ENCODE measurements around the gene SLC7A5.
"Not testable (repeated sequence)": the region's sequence is repeated elsewhere in the genome, so short reads cannot be mapped to it uniquely, and the experiment has no call there.

SLC7A5 gene

DNA sequence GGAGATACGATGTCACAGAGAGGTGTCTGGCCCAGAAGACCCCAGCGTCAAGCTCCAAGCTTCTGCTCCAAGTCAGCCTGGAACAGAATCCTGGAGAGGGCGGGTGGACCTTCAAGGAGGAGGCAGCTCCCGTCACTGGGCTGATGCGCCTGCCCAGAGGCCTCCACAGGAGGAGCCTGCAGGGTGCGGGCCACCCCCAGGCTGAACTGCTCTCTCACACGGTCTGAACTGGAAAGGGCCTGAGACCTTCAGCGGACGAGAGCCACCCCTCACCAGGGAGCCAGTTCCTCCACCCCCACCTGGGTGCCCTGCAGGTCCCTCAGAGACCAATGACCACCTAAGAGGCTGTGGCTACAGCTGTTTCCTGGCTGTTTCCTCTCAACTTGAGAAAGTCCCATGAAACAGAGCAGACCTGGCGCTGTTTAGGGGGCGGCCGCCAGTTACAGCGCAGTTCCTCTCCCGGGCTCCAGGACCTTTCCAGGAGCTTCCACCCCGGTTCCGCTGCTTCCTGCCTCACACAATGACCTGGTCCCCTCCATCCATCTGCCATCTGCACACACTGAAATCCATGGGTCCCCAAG, 67.5 kb downstream of the SLC7A5 start:
- H3K9me3 ChIP-seq (ENCODE audit: low read length): peaks cover 5% of the 10 kb centered on the region

GRCh38 chr16:87800497-87800896, 68.8 kb downstream of the SLC7A5 start:
- H2AFZ ChIP-seq (ENCODE audit: low read depth, low read length): no peak overlapping the region
- H3K9me3 ChIP-seq (ENCODE audit: low read length): peaks cover 5% of the 10 kb centered on the region
- no peak overlapping the region for H3K4me3 ChIP-seq (ENCODE audit: low read length)
- H3K4me1 ChIP-seq (ENCODE audit: insufficient read depth, low read length): no peaks in the 10 kb centered on the region
- H3K36me3 ChIP-seq (ENCODE audit: insufficient read depth, low read length): no peaks in the 10 kb centered on the region
- H3K27me3 ChIP-seq (ENCODE audit: insufficient read depth, low read length): peaks cover 3% of the 10 kb centered on the region

More for the DNA sequence above, 67.5 kb downstream of the SLC7A5 start:
- Histone ChIP-seq H3K4me1 (ENCODE audit: insufficient read depth, low read length) (peaks cover 9% of the 10 kb centered on the region), H3K36me3 (ENCODE audit: insufficient read depth, low read length) (no peaks in the 10 kb centered on the region), H3K27me3 (ENCODE audit: insufficient read depth, low read length) (peaks cover 3% of the 10 kb centered on the region), H2AFZ (ENCODE audit: low read depth, low read length) (no peak overlapping the region), H3K4me3 (ENCODE audit: low read length) (no peak overlapping the region)

DNA sequence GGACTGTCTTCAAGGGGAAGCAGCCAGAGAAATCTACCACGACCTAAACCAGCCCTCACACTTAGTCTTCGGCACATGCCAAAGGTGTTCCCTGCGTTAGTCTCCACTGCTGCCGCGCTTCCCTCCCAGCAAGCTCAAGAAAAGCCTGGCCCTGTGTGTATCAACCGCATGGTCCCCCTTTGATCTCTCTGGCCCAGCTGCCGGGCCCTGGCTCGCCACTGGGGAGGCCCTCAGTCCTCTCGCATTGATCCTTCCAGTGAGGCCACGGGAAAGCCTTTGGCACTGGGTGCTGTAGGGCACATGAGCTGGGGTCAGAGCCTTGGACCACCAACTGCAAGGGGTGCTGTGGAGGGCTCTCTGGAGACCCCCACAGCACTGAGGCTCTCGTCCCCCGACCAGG, 74.0 kb downstream of the SLC7A5 start:
- H2AFZ ChIP-seq (ENCODE audit: low read depth, low read length): no peak overlapping the region
- peaks cover 2% of the 10 kb centered on the region for H3K9me3 ChIP-seq (ENCODE audit: low read length)
- H3K36me3 ChIP-seq (ENCODE audit: insufficient read depth, low read length): no peaks in the 10 kb centered on the region
- no peaks in the 10 kb centered on the region for H3K27me3 ChIP-seq (ENCODE audit: insufficient read depth, low read length)
- no peak overlapping the region for H3K4me3 ChIP-seq (ENCODE audit: low read length)
- no peaks in the 10 kb centered on the region for H3K4me1 ChIP-seq (ENCODE audit: insufficient read depth, low read length)

- no peaks in the 10 kb centered on the region for H3K27me3 ChIP-seq (ENCODE audit: insufficient read depth, low read length)
- no peaks in the 10 kb centered on the region for H3K4me1 ChIP-seq (ENCODE audit: insufficient read depth, low read length)
- peaks cover 1% of the 10 kb centered on the region for H3K9me3 ChIP-seq (ENCODE audit: low read length)
- no peak overlapping the region for H3K4me3 ChIP-seq (ENCODE audit: low read length)
- no peaks in the 10 kb centered on the region for H3K36me3 ChIP-seq (ENCODE audit: insufficient read depth, low read length)
- H2AFZ ChIP-seq (ENCODE audit: low read depth, low read length): no peak overlapping the region
Observed at GRCh38 chr16:87794485-87795078, 74.7 kb downstream of the SLC7A5 start.

DNA sequence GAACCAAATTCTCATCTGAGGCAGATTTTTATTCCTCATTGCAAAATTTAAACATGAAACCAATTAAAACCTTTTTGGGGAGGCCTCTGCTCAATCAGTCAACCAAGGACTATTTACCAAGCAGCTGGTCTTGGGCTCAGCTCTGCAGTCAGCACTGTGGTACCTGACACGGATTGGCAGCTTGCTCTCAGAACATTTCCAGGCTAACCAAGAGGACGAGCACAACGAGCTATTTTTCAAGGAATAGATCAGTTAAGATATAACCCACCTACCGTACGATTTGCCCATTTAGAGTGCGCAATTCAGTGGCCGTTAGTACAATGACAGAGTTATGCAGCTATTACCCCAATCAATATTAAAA, 77.1 kb downstream of the SLC7A5 start:
- Histone ChIP-seq H3K9me3 (ENCODE audit: low read length) (no peaks in the 10 kb centered on the region), H3K4me3 (ENCODE audit: low read length) (no peak overlapping the region), H3K27me3 (ENCODE audit: insufficient read depth, low read length) (no peaks in the 10 kb centered on the region), H3K36me3 (ENCODE audit: insufficient read depth, low read length) (no peaks in the 10 kb centered on the region), H3K4me1 (ENCODE audit: insufficient read depth, low read length) (no peaks in the 10 kb centered on the region), H2AFZ (ENCODE audit: low read depth, low read length) (no peak overlapping the region)

DNA sequence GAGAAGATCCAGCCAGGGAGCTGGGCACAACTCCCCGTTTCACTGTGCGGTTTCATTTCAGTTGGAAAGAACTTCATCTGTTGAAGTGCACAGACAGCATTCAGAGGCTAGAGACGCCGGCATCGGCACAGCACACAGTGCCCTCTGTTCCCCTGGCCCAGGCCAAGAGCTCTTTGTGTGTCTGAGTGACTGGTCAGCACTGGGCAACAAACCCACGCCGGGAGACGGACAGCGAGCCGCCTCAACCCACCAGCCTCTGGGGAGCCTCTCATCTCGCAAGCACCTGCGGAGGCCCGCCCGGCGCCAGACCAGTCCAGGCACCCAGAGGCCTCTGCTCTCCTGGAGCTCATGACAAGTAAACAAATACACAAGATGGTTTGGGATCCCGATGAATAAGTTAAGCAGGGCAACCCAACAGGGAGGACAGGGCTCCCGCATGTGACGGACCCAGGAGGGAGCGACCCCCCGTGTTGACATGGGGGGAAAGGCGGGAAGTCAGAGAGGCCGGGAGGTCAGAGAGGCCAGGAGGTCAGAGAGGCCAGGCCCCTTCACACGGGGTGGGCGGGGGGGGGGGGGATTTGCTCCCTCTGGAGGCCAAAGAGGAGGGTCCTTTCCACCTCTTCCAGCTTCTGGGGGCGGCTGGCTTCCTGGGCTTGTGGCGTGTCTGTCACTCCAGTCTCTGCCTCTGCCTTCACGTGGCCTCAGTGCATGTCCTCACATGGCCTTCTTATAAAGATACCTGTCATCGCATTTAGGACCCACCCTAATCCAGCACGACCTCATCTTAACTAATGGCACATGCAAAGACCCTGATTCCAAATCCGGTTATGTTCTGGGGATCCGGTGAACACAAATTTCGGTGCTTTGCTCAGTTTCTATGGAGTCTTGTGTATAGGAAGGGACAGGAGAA, 77.8 kb downstream of the SLC7A5 start:
- Histone ChIP-seq H3K36me3 (ENCODE audit: insufficient read depth, low read length) (no peaks in the 10 kb centered on the region), H3K9me3 (ENCODE audit: low read length) (no peaks in the 10 kb centered on the region), H3K27me3 (ENCODE audit: insufficient read depth, low read length) (no peaks in the 10 kb centered on the region), H2AFZ (ENCODE audit: low read depth, low read length) (no peak overlapping the region), H3K4me1 (ENCODE audit: insufficient read depth, low read length) (no peaks in the 10 kb centered on the region), H3K4me3 (ENCODE audit: low read length) (no peak overlapping the region)

DNA sequence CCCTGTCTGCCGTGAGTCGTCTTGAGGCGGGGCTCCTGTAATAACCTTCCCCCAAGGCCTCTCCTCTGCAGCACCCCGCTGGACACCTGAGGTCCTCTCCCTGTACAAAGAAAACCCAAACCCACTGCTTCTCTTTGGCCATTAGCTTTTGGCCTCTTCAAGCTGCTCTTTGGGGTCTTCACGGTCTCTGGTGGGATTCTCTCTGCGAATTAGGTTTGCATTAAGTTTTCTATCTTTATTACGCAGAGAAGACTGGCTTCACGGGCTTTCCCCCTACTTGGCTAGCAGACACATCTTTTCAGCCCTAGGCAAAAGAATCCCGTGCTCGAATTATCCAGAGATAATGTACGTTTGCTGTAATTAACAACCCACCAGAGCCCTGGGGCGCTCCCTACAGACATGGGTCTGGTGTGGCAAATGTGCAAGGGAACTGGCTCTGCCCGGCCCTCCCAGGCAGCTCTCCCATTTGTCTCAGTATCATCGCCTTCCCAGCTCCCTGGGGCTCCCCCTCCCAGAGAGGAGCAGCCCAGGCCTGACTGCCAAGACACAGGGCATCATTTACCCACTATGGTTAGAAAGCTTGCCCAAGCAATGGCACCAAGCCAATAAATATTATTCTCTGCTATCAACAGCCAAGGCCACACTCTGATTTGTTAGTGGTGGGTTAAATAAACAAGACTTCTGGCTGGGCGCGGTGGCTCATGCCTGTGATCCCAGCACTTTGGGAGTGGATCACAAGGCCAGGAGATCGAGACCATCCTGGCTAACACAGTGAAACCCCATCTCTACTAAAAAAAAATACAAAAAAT, 78.8 kb downstream of the SLC7A5 start:
- H3K4me3 ChIP-seq (ENCODE audit: low read length): no peak overlapping the region
- H2AFZ ChIP-seq (ENCODE audit: low read depth, low read length): no peak overlapping the region
- H3K9me3 ChIP-seq (ENCODE audit: low read length): no peaks in the 10 kb centered on the region
- H3K4me1 ChIP-seq (ENCODE audit: insufficient read depth, low read length): no peaks in the 10 kb centered on the region
- no peaks in the 10 kb centered on the region for H3K36me3 ChIP-seq (ENCODE audit: insufficient read depth, low read length)
- H3K27me3 ChIP-seq (ENCODE audit: insufficient read depth, low read length): no peaks in the 10 kb centered on the region

- no peaks in the 10 kb centered on the region for H3K9me3 ChIP-seq (ENCODE audit: low read length)
- H3K4me3 ChIP-seq (ENCODE audit: low read length): no peak overlapping the region
- no peaks in the 10 kb centered on the region for H3K4me1 ChIP-seq (ENCODE audit: insufficient read depth, low read length)
- H2AFZ ChIP-seq (ENCODE audit: low read depth, low read length): no peak overlapping the region
- no peaks in the 10 kb centered on the region for H3K36me3 ChIP-seq (ENCODE audit: insufficient read depth, low read length)
- H3K27me3 ChIP-seq (ENCODE audit: insufficient read depth, low read length): no peaks in the 10 kb centered on the region
Observed at GRCh38 chr16:87789437-87790291, 79.6 kb downstream of the SLC7A5 start.

DNA sequence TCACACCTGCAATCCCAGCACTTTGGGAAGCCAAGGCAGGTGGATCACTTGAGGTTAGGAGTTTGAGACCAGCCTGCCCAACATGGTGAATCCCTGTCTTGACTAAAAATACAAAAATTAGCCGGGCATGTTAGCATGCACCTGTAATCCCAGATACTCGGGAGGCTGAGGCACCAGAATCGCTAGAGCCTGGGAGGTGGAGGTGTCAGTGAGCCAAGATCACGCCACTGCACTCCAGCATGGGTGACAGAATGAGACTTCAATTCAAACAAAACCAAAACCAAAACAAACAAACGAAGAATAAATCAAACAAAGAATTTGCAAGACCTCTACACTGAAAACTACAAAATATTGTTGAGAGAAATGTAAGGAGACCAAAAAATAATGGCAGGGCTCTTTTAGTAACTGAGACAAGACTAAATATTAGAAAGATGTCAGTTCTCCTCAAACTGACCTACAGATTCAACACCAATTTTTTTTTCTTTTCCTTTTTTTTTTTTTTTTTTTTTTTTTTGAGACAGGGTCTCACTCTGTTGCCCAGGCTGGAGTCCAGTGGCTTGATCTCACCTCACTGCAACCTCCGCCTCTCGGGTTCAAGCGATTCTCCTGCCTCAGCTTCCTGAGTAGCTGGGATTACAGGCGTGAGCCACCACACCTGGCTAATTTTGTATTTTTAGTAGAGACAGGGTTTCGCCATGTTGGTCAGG, 80.4 kb downstream of the SLC7A5 start:
- not testable (repeated sequence) for H3K4me1 ChIP-seq (ENCODE audit: insufficient read depth, low read length); H2AFZ ChIP-seq (ENCODE audit: low read depth, low read length); H3K9me3 ChIP-seq (ENCODE audit: low read length); H3K27me3 ChIP-seq (ENCODE audit: insufficient read depth, low read length); H3K36me3 ChIP-seq (ENCODE audit: insufficient read depth, low read length); H3K4me3 ChIP-seq (ENCODE audit: low read length)

DNA sequence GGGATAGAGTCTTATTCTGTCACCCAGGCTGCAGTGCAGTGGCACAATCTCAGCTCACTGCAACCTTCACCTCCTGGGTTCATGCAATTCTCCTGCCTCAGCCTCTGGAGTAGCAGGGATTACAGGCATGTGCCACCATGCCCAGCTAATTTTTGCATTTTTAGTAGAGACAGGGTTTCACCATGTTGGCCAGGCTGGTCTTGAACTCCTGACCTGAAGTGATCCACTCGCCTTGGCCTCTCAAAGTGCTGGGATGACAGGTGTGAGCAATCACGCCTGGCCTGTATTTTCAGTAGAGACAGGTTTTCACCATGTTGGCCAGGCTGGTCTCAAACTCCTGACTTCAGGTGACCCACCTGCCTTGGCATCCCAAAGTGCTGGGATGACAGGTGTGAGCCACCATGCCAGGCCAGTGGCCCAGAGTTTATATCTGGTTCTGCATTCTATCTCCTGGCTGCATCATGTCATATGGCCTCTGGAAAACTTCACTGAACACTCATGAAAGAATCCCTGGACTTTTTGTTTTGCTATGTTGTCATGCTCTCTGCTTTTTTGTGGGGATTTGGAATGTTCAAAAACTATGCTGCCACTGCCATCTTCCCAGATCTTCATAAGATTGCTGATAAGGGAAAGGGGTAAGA, 81.7 kb downstream of the SLC7A5 start:
- not testable (repeated sequence) for H3K27me3 ChIP-seq (ENCODE audit: insufficient read depth, low read length); H3K4me3 ChIP-seq (ENCODE audit: low read length); H3K9me3 ChIP-seq (ENCODE audit: low read length); H3K36me3 ChIP-seq (ENCODE audit: insufficient read depth, low read length); H2AFZ ChIP-seq (ENCODE audit: low read depth, low read length); H3K4me1 ChIP-seq (ENCODE audit: insufficient read depth, low read length)

- no peak overlapping the region for H2AFZ ChIP-seq (ENCODE audit: low read depth, low read length)
- H3K27me3 ChIP-seq (ENCODE audit: insufficient read depth, low read length): no peaks in the 10 kb centered on the region
- H3K4me3 ChIP-seq (ENCODE audit: low read length): no peak overlapping the region
- H3K36me3 ChIP-seq (ENCODE audit: insufficient read depth, low read length): no peaks in the 10 kb centered on the region
- H3K9me3 ChIP-seq (ENCODE audit: low read length): no peaks in the 10 kb centered on the region
- no peaks in the 10 kb centered on the region for H3K4me1 ChIP-seq (ENCODE audit: insufficient read depth, low read length)
Observed at GRCh38 chr16:87784812-87785211, 84.5 kb downstream of the SLC7A5 start.
